NCI-H345 treated with DMSO at 0.1 percent for 48 hours (cell line): Measurements from ENCODE around the gene TMOD3.

Experiments used
- DNase-seq: peaks from one replicate; lab custom pipeline; 2025; ENCODE audit not compliant: unreplicated experiment; lab: John Stamatoyannopoulos, UW

Gene TMOD3

GRCh38 chr15:51825698-51826097 is 3.8 kb upstream of the TMOD3 start:
- DNase-seq: no peak

GRCh38 chr15:51828621-51829375 is 655 bp upstream of the TMOD3 start:
- DNase-seq: no peak

DNA sequence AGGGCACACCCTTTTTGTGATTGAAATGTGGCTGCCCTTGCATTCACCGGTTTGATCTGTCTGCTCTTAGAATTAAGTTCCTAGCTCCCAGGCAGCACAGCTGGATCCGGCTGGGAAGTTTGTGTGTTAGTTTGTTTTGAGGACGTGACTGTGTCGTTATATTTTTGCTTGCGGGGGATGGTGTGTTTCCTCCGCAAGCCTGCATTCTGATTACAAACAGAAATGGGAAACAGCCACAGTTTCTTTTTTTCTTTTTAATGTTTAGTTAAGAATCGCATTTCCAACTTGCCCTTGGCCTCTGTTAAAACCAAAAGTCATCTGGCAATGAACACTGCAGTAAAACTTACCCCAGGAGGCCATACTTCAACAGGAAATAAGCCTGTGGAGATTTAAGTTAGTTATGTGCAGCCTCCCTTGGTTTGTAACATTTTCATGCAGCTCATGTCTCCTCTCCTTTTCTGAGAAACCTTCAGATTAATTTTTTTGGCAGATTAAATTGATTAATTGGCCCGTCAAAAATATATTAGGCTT is 888 bp downstream of the TMOD3 start:
- no peak for DNase-seq

DNA sequence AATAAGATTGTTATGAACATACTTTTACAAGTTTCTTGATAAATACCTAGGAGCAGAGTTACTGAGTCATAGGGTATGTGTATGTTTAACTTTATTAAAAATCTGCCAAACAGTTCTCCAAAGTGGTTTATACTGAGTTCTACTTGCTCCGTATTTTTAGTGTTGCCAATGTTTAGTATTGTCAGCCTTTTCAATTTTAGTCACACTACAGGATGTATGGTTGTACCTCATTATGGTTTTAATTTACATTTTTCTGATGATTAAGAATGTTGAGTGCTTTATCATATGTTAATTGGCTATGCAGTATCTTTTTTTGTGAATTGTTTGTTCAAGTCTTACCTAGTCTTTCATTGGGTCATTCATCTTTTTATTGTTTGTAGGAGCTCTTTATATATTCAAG is 4.3 kb downstream of the TMOD3 start:
- no peak for DNase-seq

GRCh38 chr15:51837792-51838251 is 8.4 kb downstream of the TMOD3 start:
- DNase-seq: no peak

DNA sequence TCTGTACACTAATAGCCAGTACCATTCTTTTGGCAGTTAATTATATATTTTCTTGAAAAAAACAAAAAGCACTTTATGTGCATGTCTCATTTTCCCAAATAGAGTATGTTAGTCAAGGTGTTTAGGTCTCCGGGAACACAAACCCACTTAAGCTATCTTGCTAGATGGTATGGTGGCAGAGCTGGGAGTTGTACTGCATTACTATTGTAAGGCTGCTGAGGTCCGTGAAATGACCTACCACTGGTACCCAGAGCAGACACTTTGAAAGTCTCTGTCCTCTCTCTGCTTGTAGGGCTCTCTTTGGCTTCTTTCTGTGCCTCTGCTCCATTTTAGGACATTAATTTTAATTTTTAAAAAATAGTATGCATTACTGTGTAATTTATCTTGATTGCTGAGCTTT is 8.8 kb downstream of the TMOD3 start:
- no peak for DNase-seq

DNA sequence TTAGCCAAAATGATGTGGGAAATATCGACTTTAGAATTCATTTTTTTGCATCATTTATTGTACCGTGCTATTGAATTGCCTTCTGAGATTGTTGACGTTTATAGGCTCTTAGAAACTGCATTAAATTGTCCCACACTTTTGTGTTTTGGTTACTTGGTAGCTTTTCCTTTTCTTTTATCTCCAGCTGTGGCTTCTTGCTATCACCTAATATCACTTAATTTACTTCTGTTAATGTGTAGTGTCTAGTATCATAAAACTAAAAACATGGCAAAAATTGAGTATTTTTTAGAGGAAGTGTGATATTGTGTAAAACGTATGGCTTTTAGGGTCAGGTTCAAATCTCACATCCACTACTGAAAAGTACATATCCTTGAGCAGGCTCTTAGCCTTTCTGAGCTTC is 11.2 kb downstream of the TMOD3 start:
- DNase-seq: no peak

DNA sequence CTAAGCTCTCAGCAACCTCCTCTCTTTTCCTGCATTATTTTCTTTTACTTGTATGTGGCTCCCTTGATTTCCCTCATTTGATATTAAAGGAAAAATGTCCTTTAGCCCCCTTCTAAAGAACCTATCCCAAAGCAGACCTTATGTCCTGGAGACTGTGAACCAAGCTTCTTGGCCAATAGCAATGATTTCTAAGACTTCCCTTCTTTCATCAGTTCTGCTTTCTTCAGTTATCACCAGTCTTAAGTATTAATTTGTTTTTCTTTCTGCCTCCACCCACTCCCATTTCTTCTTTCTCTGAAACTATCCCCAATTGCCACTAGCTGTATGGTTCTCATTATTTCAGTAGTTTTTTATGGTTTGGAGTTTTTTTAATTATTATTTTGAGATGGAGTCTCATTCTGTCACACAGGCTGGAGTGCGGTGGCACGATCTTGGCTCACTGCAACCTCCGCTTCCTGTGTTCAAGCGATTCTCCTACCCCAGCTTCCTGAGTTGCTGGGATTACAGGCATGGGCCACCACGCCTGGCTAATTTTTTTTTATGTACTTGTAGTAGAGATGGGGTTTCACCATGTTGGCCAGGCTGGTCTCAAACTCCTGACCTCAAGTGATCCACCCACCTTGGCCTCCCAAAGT is 12.1 kb downstream of the TMOD3 start:
- DNase-seq: no peak

DNA sequence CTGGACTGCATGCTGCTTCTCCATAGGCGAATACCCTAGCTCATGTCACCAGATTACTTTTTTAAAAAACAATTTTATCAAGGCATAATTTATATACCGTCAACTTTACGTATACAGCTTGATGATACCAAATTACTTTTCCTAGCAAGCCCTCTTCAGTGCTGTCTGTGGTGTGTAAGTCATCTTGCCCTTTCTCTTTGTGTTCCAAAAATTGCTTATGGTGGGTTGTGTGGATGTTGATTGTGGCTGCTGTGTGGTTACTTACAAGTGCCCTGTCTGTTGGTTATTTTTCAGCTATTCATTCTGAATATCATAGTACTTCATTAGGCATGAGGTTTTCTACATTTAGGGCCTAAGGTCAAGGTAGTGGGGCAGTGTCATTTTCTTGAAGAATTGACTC is 12.8 kb downstream of the TMOD3 start:
- DNase-seq: no peak

DNA sequence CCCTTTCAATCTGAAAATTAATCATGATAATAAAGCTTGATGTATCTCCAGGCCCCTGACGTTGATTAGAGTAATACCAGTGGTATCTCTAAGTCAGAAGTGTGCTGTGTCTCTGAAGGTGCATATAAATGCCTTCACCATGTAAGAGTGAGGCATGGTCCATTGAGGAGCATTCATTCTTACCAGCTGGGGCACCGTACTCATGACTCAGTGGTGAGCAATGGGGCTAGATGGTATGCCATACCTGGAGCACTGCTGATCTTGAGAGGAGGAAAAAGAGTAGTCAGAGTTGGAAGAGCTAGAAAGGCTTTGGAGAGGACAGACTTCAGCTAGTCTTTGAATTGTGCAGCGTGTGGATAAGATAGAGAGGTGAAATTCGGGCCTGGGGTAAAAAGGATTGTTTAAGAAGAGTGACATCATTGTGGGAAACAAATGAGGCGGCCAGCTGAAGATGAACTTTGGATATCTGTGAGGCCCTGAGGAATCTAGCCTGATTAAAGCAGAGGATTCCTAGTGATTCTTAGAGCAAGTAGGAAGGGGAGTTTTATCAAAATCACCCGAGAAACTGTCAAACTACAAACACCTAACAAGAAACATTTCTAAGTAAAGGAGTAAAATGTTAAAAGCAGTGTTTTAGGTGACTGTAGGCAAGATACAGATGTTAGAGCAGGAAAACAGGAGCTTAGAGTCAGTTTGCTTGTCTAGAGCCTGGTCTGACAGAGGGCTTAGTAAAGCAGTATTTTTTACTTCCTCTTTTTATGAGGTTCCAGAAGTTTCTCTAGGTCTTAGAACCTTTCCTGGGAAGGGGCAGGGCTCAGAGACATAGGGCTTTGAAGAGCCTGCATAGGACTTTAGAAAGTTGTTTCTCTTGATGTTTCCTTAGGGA is 13.6 kb downstream of the TMOD3 start:
- DNase-seq: no peak

GRCh38 chr15:51844747-51845426 is 15.4 kb downstream of the TMOD3 start:
- no peak for DNase-seq

- no peak for DNase-seq
These were observed 16.6 kb downstream of the TMOD3 start for GRCh38 chr15:51846066-51846462.

DNA sequence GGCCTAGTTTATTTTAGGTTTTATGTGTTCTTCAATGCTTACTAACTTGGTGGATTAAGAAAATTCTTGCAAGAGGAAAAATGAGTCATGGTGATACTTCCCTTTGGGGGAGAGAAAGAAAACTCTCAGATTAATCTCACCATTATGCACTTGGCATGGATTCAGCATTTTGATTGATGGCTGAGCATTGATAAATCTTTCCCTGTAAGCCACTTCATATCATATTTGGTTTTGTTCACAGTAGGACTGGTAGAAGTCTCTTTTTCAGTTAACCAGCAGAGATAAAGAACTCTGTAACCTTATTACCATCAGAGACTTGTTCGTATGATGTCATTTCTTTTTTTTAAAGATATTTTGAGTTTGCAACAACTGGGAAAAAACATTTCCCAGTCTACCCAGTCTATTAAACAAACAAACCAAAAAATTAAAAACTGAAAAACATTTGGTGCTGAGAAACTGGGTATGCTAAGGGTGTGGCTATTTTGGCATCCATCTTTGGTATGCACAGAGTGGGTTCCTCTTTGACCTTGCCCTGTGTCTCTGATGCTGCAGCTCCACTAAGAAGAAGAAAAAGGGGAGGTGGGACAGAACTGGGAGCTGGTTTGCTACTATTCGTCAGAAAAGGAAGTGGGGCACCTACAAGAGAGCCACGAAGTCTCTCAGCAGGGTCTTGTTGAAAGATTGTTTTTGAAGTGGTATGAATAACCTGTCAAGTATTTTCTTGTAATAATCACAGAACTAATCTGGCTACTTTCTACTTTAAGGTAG is 17.2 kb downstream of the TMOD3 start:
- DNase-seq: no peak

DNA sequence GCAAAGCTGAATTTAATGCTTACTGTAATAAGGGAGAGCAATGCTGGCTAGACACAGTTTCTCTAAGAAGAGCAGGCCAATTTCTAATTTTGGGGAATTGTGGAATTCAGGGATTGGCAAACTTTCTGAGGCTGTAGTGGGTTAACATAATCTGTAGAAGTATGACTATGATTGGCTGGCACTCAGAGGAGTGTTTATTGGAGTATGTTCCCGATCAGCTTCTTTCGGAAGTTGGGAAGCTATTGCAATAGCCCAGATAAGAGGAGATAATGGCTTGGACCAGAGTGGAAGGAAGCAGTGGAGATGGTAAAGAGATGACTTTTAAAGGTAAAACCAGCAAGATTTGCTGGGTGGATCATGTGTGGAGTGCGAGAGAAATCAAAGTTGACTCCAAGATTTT is 19.4 kb downstream of the TMOD3 start:
- no peak for DNase-seq

- no peak for DNase-seq
These were observed 20.4 kb downstream of the TMOD3 start for GRCh38 chr15:51849860-51850259.

GRCh38 chr15:51853998-51854397 is 24.5 kb downstream of the TMOD3 start:
- DNase-seq: no peak

- DNase-seq: no peak
These were observed 26.2 kb downstream of the TMOD3 start for GRCh38 chr15:51855612-51856011.

- no peak for DNase-seq
These were observed 27.4 kb downstream of the TMOD3 start for GRCh38 chr15:51856714-51857380.

- no peak for DNase-seq
These were observed 32.3 kb downstream of the TMOD3 start for GRCh38 chr15:51861557-51862359.
